SK-N-SH (cell line): ENCODE measurements around the gene AEBP2.

Source experiments
- CHD2 ChIP-seq: fragments of 150-350 bp; IDR thresholded peaks from 2 replicates; pipeline ENCODE4 v1.6.1; 2018; ENCODE audit warnings: low read length; ENCODE audit not compliant: partially characterized antibody
- EP300 ChIP-seq, 2 experiments: IDR thresholded peaks; 2 replicates each; pipeline versions ENCODE4 v1.4.0 to v1.6.1; 2012; ENCODE audit warnings: borderline replicate concordance in 1 of 2, low read depth in 1 of 2, low read length in 1 of 2
- POLR2AphosphoS5 ChIP-seq: IDR thresholded peaks from 2 replicates; pipeline ENCODE4 v1.6.1; 2012; ENCODE audit warnings: low read depth, low read length
- YY1 ChIP-seq: IDR thresholded peaks from 2 replicates; pipeline ENCODE4 v1.4.0; 2012; ENCODE audit warnings: low read depth, mild to moderate bottlenecking
- TF ChIP-seq, protein P1 (sequence below): fragments of 200-600 bp; sonication (generic); IDR thresholded peaks from 2 replicates; pipeline ENCODE4 v1.6.1; 2017; ENCODE audit warnings: antibody characterized with exemption, mild to moderate bottlenecking, moderate library complexity

DNA sequence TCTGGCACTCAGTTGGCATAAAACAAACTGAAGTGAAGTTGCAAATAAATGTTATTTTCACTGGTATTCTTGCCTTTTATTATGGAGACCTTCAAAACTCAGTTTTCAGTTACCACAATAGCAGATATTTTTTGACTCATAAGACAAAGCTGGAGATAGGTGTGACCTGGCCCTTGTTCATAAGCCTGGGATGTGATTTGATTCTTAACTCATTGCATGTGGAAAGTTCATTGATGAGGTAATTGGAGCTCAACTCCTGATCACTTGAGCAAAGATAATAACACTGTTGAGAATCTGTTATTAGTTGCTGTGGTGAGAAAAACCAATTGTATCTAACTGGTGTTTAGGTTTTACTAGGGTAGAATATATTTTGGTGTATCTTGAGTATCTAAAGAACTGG, 105.1 kb downstream of the AEBP2 start:
- TF ChIP-seq CHD2 (no peak), YY1 (no peak), EP300 (IDR thresholded peaks at IDR 0.05; ENCODE audit: borderline replicate concordance in 1 of 2, low read depth in 1 of 2, low read length in 1 of 2) (no peak), POLR2AphosphoS5 (no peak)
- TF ChIP-seq, protein P1, sequence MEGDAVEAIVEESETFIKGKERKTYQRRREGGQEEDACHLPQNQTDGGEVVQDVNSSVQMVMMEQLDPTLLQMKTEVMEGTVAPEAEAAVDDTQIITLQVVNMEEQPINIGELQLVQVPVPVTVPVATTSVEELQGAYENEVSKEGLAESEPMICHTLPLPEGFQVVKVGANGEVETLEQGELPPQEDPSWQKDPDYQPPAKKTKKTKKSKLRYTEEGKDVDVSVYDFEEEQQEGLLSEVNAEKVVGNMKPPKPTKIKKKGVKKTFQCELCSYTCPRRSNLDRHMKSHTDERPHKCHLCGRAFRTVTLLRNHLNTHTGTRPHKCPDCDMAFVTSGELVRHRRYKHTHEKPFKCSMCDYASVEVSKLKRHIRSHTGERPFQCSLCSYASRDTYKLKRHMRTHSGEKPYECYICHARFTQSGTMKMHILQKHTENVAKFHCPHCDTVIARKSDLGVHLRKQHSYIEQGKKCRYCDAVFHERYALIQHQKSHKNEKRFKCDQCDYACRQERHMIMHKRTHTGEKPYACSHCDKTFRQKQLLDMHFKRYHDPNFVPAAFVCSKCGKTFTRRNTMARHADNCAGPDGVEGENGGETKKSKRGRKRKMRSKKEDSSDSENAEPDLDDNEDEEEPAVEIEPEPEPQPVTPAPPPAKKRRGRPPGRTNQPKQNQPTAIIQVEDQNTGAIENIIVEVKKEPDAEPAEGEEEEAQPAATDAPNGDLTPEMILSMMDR = no peak
